ENCODE data around the gene ADAMTS17.
A peak's percentile ranks its signal among the peaks of the same experiment; 100 is the strongest.
"Not testable (repeated sequence)": the region's sequence is repeated elsewhere in the genome, so short reads cannot be mapped to it uniquely, and the experiment has no call there.

ADAMTS17 gene

GRCh38 chr15:99931703-99932603 lies 409.8 kb downstream of the ADAMTS17 start:
- DNase-seq (ENCODE audit: low spot score): no peak
- in situ Hi-C loops (cut with MboI; ENCODE audit: low sequenced_read_pairs, unreplicated experiment): no loop called here
- TF ChIP-seq CTCF (IDR thresholded peaks at IDR 0.05; ENCODE audit: borderline replicate concordance, control extremely low read depth, extremely low read depth, insufficient read depth, missing control alignments): no peak

DNA sequence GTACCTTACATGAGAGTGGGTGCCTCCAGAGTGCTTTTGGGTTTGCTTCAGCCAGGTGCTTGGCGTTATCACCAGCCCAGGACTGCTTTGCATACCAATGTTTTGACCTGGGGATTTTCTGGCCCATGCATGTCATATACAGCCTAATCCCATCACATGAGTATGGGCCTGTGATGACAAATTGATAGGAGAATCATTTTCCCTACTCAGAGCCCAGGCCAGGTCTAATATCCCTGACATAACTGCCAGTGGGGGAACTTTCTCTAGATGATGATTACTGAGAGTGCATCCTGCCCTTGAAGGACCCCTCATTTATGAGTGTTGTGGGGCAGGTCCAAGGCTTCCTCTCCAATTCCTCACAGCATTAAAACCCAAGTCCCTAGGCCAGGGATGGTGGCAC lies 411.1 kb downstream of the ADAMTS17 start:
- in situ Hi-C loops (cut with MboI; ENCODE audit: low sequenced_read_pairs, unreplicated experiment): no loop called here
- DNase-seq (ENCODE audit: low spot score): no peak
- TF ChIP-seq CTCF (IDR thresholded peaks at IDR 0.05; ENCODE audit: borderline replicate concordance, control extremely low read depth, extremely low read depth, insufficient read depth, missing control alignments): no peak

DNA sequence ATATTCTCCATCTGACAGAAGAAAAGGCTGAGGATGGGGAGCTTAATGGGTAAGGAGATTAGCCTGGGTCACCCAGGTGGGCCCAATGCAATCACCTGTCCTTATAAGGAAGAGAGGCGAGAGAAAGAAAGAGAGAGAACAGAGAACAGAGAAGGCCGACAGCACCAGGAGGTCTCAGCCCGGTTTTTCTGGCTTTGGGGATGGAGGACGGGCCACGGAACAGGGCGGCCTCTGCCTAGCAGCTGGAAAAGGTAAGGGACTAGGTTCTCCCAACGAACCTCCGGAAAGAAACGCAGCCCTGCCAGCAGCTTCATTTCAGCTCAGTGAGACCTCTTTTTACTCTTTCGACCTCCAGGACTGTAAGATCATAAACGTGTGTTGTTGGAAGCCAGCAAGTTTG lies 412.5 kb downstream of the ADAMTS17 start:
- no peak for TF ChIP-seq CTCF (IDR thresholded peaks at IDR 0.05; ENCODE audit: borderline replicate concordance, control extremely low read depth, extremely low read depth, insufficient read depth, missing control alignments)
- no peak for DNase-seq (ENCODE audit: low spot score)
- in situ Hi-C loops (cut with MboI; ENCODE audit: low sequenced_read_pairs, unreplicated experiment): no loop called here

DNA sequence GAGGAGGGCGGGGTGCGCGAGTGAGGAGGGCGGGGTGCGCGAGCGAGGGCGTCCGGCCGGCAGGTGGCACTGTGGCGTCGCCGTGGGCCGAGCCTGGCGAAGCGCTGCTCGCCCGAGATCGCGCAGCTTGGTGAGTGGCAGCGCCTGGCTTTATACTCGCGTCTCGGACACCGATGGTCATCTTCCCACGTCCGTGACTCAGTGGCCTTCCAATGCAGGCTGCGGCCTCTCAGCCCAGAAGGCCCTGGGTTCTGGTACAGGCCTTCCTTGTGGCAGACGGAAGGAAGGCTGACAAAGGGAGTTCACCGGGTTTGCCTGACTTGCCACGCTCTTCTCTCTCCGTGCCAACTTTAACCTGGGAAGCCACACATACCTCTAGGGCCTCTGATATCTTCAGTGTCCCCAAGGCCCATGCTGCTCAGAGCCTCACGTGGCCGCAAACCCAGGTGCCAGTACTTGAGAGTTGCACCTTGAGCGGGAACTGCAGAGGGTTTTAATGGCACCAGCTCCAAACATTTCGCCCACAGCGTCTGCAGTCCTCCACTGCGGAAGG lies 413.3 kb downstream of the ADAMTS17 start:
- peak; percentile 86 for TF ChIP-seq CTCF (IDR thresholded peaks at IDR 0.05; ENCODE audit: borderline replicate concordance, control extremely low read depth, extremely low read depth, insufficient read depth, missing control alignments)
- in situ Hi-C loops (cut with MboI; ENCODE audit: low sequenced_read_pairs, unreplicated experiment): no loop called here
- peak; percentile 87 for DNase-seq (ENCODE audit: low spot score)

- in situ Hi-C loops (cut with MboI; ENCODE audit: low sequenced_read_pairs, unreplicated experiment); DNase-seq (ENCODE audit: low spot score): not testable (repeated sequence)
Observed at GRCh38 chr15:99926532-99926931, 415.2 kb downstream of the ADAMTS17 start.

DNA sequence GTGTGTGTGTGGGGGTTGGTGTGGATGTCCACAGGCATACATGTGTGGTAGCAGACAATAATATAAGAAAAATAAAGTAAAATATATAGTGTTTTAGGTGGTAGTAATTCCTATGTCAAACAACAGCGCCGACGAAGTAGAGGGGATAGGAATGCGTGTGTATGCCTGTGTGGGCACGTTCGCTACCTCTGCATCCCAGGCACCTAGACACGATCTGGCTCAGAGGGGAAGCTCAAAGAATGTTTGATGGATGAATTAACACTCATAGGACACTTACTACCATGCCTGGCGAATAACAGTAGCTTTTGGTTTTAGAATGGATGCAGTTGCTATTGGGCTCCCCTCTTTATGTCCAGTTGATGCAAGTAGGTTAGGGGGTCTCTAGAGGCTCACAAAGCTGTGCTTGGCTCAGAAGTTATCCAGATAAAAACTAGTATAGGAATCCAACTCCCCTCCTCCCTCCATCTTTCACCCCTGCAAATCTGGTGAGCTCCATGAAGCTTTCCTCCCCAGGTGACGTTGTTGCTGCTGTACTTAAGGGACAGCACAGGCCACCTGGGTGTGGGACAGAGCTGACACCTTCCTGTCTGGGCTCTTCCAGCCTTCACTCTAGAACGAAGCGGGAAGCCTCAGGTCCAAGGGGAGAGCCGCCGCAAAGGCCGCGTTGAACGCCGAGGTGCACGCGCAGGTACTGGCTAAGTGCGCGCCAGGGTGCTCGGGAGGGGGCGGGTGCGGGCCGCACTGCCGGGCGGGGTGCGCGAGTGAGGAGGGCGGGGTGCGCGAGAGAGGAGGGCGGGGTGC lies 415.9 kb downstream of the ADAMTS17 start:
- DNase-seq (ENCODE audit: low spot score): peak; percentile 72
- no peak for TF ChIP-seq CTCF (IDR thresholded peaks at IDR 0.05; ENCODE audit: borderline replicate concordance, control extremely low read depth, extremely low read depth, insufficient read depth, missing control alignments)
- in situ Hi-C loops (cut with MboI; ENCODE audit: low sequenced_read_pairs, unreplicated experiment): no loop called here

Data from GM13976 (cell line).